ENCODE results near the gene SEC31B.

SEC31B gene

GRCh38 chr10:100482834-100483185, 36.9 kb downstream of the SEC31B start:
- in situ Hi-C loops (cut with HindIII; ENCODE audit: low sequenced_read_pairs) = no loop called here
- no peak for DNase-seq (ENCODE audit: low read depth)
- no peak for TF ChIP-seq CTCF (IDR thresholded peaks at IDR 0.05; ENCODE audit: low read depth, low read length, missing control alignments)
- H3K4me3 ChIP-seq (ENCODE audit: low read depth, low read length) = peak overlapping the region; percentile 37

GRCh38 chr10:100482181-100482833, 37.4 kb downstream of the SEC31B start:
- peak overlapping the region; percentile 37 for H3K4me3 ChIP-seq (ENCODE audit: low read depth, low read length)
- in situ Hi-C loops (cut with HindIII; ENCODE audit: low sequenced_read_pairs) = no loop called here
- TF ChIP-seq CTCF (IDR thresholded peaks at IDR 0.05; ENCODE audit: low read depth, low read length, missing control alignments) = peak; percentile 82
- peak; percentile 15 for DNase-seq (ENCODE audit: low read depth)

GRCh38 chr10:100481462-100482081, 38.1 kb downstream of the SEC31B start:
- H3K4me3 ChIP-seq (ENCODE audit: low read depth, low read length) = peak overlapping the region; percentile 37
- in situ Hi-C loops (cut with HindIII; ENCODE audit: low sequenced_read_pairs) = no loop called here
- no peak for TF ChIP-seq CTCF (IDR thresholded peaks at IDR 0.05; ENCODE audit: low read depth, low read length, missing control alignments)
- DNase-seq (ENCODE audit: low read depth) = peak; percentile 71

- no peak for TF ChIP-seq CTCF (IDR thresholded peaks at IDR 0.05; ENCODE audit: low read depth, low read length, missing control alignments)
- DNase-seq (ENCODE audit: low read depth) = no peak
- no peak overlapping the region for H3K4me3 ChIP-seq (ENCODE audit: low read depth, low read length)
- in situ Hi-C loops (cut with HindIII; ENCODE audit: low sequenced_read_pairs) = no loop called here
Observed at GRCh38 chr10:100480002-100480401, 39.7 kb downstream of the SEC31B start.

- DNase-seq (ENCODE audit: low read depth) = no peak
Observed at GRCh38 chr10:100479037-100479436, 40.6 kb downstream of the SEC31B start.

GRCh38 chr10:100477970-100478369, 41.7 kb downstream of the SEC31B start:
- no peak for DNase-seq (ENCODE audit: low read depth)
- H3K4me3 ChIP-seq (ENCODE audit: low read depth, low read length) = no peak overlapping the region
- in situ Hi-C loops (cut with HindIII; ENCODE audit: low sequenced_read_pairs) = no loop called here
- TF ChIP-seq CTCF (IDR thresholded peaks at IDR 0.05; ENCODE audit: low read depth, low read length, missing control alignments) = no peak

More at GRCh38 chr10:100479037-100479436, 40.6 kb downstream of the SEC31B start:
- no peak for TF ChIP-seq CTCF (IDR thresholded peaks at IDR 0.05; ENCODE audit: low read depth, low read length, missing control alignments)
- H3K4me3 ChIP-seq (ENCODE audit: low read depth, low read length) = no peak overlapping the region
- in situ Hi-C loops (cut with HindIII; ENCODE audit: low sequenced_read_pairs) = no loop called here

Data from astrocyte of the cerebellum (primary cell).